Peyer's patch (tissue), 4 donors: ENCODE results near the gene DGKQ.

Experiments used
- POLR2A ChIP-seq, 2 donors: fragments of 450-650 bp; IDR thresholded peaks; one replicate each; pipeline ENCODE4 v1.5.1; 2017; ENCODE audit warnings: antibody characterized with exemption in 2 of 2, mild to moderate bottlenecking in 2 of 2, moderate library complexity in 2 of 2
- TF ChIP-seq, protein P1 (sequence below), 6 experiments: fragments of 450-650 bp in 4 of 6; fragments of 200-600 bp in 2 of 6; sonication (generic) in 1 of 6; IDR thresholded peaks; one replicate each; pipeline ENCODE4 v1.5.1; 2017 to 2019; ENCODE audit warnings: antibody characterized with exemption in 6 of 6, mild to moderate bottlenecking in 3 of 6, moderate library complexity in 1 of 6

DNA sequence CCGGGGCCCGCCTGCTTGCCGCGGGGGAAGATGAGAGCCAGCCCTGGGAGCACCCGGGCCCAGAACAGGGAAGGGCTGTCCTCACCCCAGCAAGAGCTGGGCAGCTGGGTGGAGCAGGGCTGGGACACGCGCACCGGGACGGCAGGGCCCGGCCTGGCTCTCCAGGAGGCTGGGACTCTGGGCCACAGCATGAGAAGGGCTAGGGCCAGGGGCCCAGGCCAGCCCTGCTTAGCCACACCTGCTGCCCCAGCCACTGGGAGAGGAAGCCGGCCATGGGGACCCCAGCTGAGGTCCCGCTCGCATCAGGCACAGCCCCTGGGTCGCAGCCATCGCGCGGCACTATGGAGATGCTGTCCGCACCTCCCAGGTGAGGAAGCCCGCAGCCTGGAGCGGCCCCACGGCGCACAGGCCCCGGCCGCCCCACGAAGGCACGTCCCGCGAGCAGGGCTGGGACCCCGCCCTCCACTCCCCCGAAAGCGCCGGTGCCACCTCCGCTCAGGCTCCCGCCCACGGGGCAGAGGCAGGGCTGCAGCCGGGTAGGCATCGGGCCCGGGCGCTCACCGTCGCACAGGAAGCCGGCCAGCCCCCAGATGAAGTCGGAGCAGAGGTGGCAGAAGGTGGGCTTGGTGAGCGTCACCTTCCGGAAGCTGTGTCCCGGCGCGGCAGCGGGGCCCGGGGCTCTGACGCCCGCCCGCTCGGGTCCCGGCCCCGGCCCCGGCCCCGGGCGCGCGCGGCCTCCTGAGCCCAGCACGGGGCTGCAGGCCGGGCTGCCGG, 531 bp downstream of the DGKQ start:
- TF ChIP-seq, protein P1, sequence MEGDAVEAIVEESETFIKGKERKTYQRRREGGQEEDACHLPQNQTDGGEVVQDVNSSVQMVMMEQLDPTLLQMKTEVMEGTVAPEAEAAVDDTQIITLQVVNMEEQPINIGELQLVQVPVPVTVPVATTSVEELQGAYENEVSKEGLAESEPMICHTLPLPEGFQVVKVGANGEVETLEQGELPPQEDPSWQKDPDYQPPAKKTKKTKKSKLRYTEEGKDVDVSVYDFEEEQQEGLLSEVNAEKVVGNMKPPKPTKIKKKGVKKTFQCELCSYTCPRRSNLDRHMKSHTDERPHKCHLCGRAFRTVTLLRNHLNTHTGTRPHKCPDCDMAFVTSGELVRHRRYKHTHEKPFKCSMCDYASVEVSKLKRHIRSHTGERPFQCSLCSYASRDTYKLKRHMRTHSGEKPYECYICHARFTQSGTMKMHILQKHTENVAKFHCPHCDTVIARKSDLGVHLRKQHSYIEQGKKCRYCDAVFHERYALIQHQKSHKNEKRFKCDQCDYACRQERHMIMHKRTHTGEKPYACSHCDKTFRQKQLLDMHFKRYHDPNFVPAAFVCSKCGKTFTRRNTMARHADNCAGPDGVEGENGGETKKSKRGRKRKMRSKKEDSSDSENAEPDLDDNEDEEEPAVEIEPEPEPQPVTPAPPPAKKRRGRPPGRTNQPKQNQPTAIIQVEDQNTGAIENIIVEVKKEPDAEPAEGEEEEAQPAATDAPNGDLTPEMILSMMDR (IDR thresholded peaks at IDR 0.05): no peak
- no peak for TF ChIP-seq POLR2A (IDR thresholded peaks at IDR 0.05)
